K562 (cell line): ENCODE data around the gene STON2. TPM values are rescaled to one million over a fixed set of nuclear protein-coding genes. Genes with fewer than 3 reads are reported as not detected.

ENCODE experiments used
- ATAC-seq: fragments of 200-7000 bp; cut with Tn5 transposase; 3 replicates; pipeline ENCODE4 v1.9.1; 2020; ENCODE audit warnings: moderate library complexity
- BruUV-seq: library from RNA; stranded (reverse); fragments of 400-500 nt; replicated peaks from 2 replicates; lab custom pipeline; 2021; lab: Mats Ljungman, UMichigan
- CTCF ChIA-PET: fragments of 300-600 bp; formaldehyde crosslinking; extraction: SDS; loops from one replicate; lab custom pipeline; 2021; ENCODE audit warnings: low intra/inter-chr PET ratio; lab: Yijun Ruan, JAX
- POLR2A ChIA-PET: fragments of 300-600, 350-650 bp; sonication (Branson Sonifier 250); formaldehyde crosslinking; extraction: SDS; loops from one replicate; lab custom pipeline; 2021; ENCODE audit warnings: antibody characterized with exemption, inconsistent platforms; lab: Yijun Ruan, JAX
- DNase-seq, 4 experiments: peaks; one replicate each; pipeline versions ENCODE4 v3.0.0 to v3.0.0-alpha.2; 2011 to 2018; ENCODE audit warnings: low spot score in 3 of 4, mixed read lengths in 3 of 4; ENCODE audit errors: extremely low read depth in 1 of 4
- FAIRE-seq: peaks from 2 replicates; lab custom pipeline; 2011; peaks lifted over from hg19 to GRCh38; lab: Jason Lieb, UNC
- H2AFZ ChIP-seq: 2 replicates; pipeline ENCODE4 v1.6.0; 2011; ENCODE audit warnings: low read depth, low read length, control low read depth, inconsistent platforms
- H3K27ac ChIP-seq: fragments of 200-600 bp; 3 replicates; pipeline ENCODE4 v1.8.0; 2011; ENCODE audit warnings: low read depth, mild to moderate bottlenecking, control low read depth, inconsistent platforms, low read length, moderate library complexity, mixed read lengths; ENCODE audit errors: extremely low read depth
- H3K27me3 ChIP-seq, 2 experiments: fragments of 300-600 bp in 1 of 2; 2 replicates in 1 of 2; 3 replicates in 1 of 2; pipeline versions ENCODE4 v1.6.0 to v1.8.0; 2011; ENCODE audit warnings: inconsistent platforms in 2 of 2, low read length in 2 of 2, mild to moderate bottlenecking in 1 of 2, mixed read lengths in 1 of 2, moderate library complexity in 1 of 2; ENCODE audit not compliant: control insufficient read depth in 2 of 2, insufficient read depth in 2 of 2
- H3K36me3 ChIP-seq: fragments of 300-600 bp; 3 replicates; pipeline ENCODE4 v1.8.0; 2011; ENCODE audit warnings: mild to moderate bottlenecking, low read length, inconsistent platforms; ENCODE audit not compliant: control insufficient read depth, insufficient read depth
- H3K4me1 ChIP-seq, 2 experiments: fragments of 200-600 bp in 1 of 2; replicated peaks in 1 of 2; 2 replicates in 1 of 2; 3 replicates in 1 of 2; pipeline versions ENCODE4 v1.5.1 to v1.8.0; 2011; ENCODE audit warnings: inconsistent platforms in 2 of 2, low read length in 2 of 2, mild to moderate bottlenecking in 1 of 2, mixed read lengths in 1 of 2, moderate library complexity in 1 of 2; ENCODE audit not compliant: control insufficient read depth in 2 of 2, insufficient read depth in 2 of 2
- H3K4me2 ChIP-seq: 2 replicates; pipeline ENCODE4 v1.6.1; 2011; ENCODE audit warnings: low read length, control low read depth, inconsistent platforms, mixed read lengths; ENCODE audit not compliant: insufficient read depth
- H3K4me3 ChIP-seq: fragments of 200-600 bp; sonication (generic), shearing (Covaris generic); 2 replicates; pipeline ENCODE4 v1.5.1; 2016; ENCODE audit warnings: control low read depth, inconsistent platforms
- H3K79me2 ChIP-seq: fragments of 200-600 bp; 3 replicates; pipeline ENCODE4 v1.8.0; 2011; ENCODE audit warnings: low read length, inconsistent platforms; ENCODE audit not compliant: control insufficient read depth, insufficient read depth
- H3K9ac ChIP-seq, 2 experiments: 2 replicates each; pipeline versions ENCODE4 v1.6.0 to v1.6.1; 2011; ENCODE audit warnings: low read depth in 2 of 2, low read length in 2 of 2, control low read depth in 1 of 2, inconsistent platforms in 1 of 2, mild to moderate bottlenecking in 1 of 2, mixed read lengths in 1 of 2; ENCODE audit not compliant: insufficient read depth in 1 of 2
- H3K9me1 ChIP-seq: one replicate; pipeline ENCODE4 v1.6.0; 2011; ENCODE audit warnings: inconsistent platforms, mild to moderate bottlenecking, low read length, moderate library complexity; ENCODE audit not compliant: control insufficient read depth, insufficient read depth
- H3K9me3 ChIP-seq: replicated peaks from 2 replicates; pipeline ENCODE4 v1.5.1; 2011; ENCODE audit warnings: low read depth, low read length, inconsistent platforms; ENCODE audit not compliant: control insufficient read depth, insufficient read depth
- H4K20me1 ChIP-seq: replicated peaks from 2 replicates; pipeline ENCODE4 v1.6.1; 2011; ENCODE audit warnings: low read length, inconsistent platforms, mixed read lengths; ENCODE audit not compliant: control insufficient read depth, insufficient read depth
- CHD2 ChIP-seq: IDR thresholded peaks from 2 replicates; pipeline ENCODE4 v1.6.1; 2011; ENCODE audit warnings: low read depth, low read length
- GATAD2A ChIP-seq: fragments of 450-650 bp; IDR thresholded peaks from 2 replicates; pipeline ENCODE4 v1.6.1; 2017
- RBM14 ChIP-seq: fragments of 200-400 bp; formaldehyde crosslinking; IDR thresholded peaks from 2 replicates; pipeline ENCODE4 v1.6.1; 2018; ENCODE audit warnings: low read depth, mild to moderate bottlenecking, low read length, moderate library complexity, borderline replicate concordance; ENCODE audit not compliant: insufficient read depth
- ZNF609 ChIP-seq: sonication (generic); formaldehyde crosslinking; IDR thresholded peaks from 2 replicates; pipeline ENCODE4 v1.8.1; 2023; ENCODE audit warnings: missing genetic modification reagents, mild to moderate bottlenecking, borderline replicate concordance
- WGBS: fragments of 100-300 bp; shearing (Covaris generic); methylation state at CpG from one replicate; pipeline ENCODE4 v1.1.6; 2016; ENCODE audit warnings: low coverage, mixed read lengths; ENCODE audit not compliant: insufficient coverage; ENCODE audit errors: missing lambda C conversion rate; 5-methylcytosine and 5-hydroxymethylcytosine counted together
- in situ Hi-C: fragments of 300-500 bp; cut with MboI; formaldehyde crosslinking; loops from 4 replicates; pipeline ENCODE4 v1.15.0; 2018; ENCODE audit warnings: inconsistent platforms, mixed read lengths
- intact Hi-C: fragments of 100-400 bp; cut with micrococcal nuclease; formaldehyde crosslinking; loops from 2 replicates; pipeline ENCODE4 v1.14.2; 2022
- polyA plus RNA-seq, 8 experiments: library from polyadenylated mRNA; depleted of rRNA in 4 of 8; stranded (reverse) in 5 of 8; unstranded in 3 of 8; fragments of >200 nt; fragmentation: Nextera tagmentation in 2 of 8; fragmentation: Illumina TruSeq in 1 of 8; extraction: Ambion mirVana in 2 of 8; extraction: Trizol in 1 of 8; gene quantifications; 2 replicates each; pipeline versions ENCODE4 v1.2.1 to v1.2.3, GENCODE V29; 2011 to 2014; ENCODE audit warnings: inconsistent platforms in 1 of 8, missing spikeins in 1 of 8
- total RNA-seq, 7 experiments: library from RNA; depleted of rRNA in 6 of 7; stranded (reverse); fragments of >200 nt in 6 of 7; fragmentation: Illumina TruSeq in 2 of 7; extraction: Trizol in 2 of 7; gene quantifications; 2 replicates each; pipeline versions ENCODE4 v1.2.1 to v1.2.3, GENCODE V29; 2011 to 2021; ENCODE audit warnings: low replicate concordance in 1 of 7

Gene STON2
- total and polyA plus RNA-seq, 9 of the 15 experiments (the other 6 are each of a cell fraction or from before 2014, with no cell fraction given): 7.8 to 99.3 (median 53.5) TPM

- TF ChIP-seq RBM14 (no peak), ZNF609 (CRISPR knock-in tag) (no peak)
These were observed 77.0 kb downstream of the STON2 start (continued) for GRCh38 chr14:81323093-81323492.

GRCh38 chr14:81319946-81320345 lies 80.2 kb downstream of the STON2 start:
- H3K27ac ChIP-seq: no peak overlapping the region
- 92% methylated on average over 3 of the region's 3 CpGs for WGBS
- POLR2A ChIA-PET: no interaction called here
- H2AFZ ChIP-seq: no peak overlapping the region
- no peak for DNase-seq
- H3K9me3 ChIP-seq: no peaks in the 10 kb centered on the region
- peaks cover 25% of the 10 kb centered on the region for H3K79me2 ChIP-seq
- peaks cover 15% of the 10 kb centered on the region; the same call in 2 of the 3 replicates for H3K36me3 ChIP-seq
- H3K4me3 ChIP-seq: no peak overlapping the region
- intact Hi-C loops: no loop called here
- no TSS peak for BruUV-seq
- TF ChIP-seq CHD2 (no peak), GATAD2A (no peak)
- H4K20me1 ChIP-seq: no peaks in the 10 kb centered on the region
- H3K9ac ChIP-seq: no peak overlapping the region
- H3K4me1 ChIP-seq: peaks cover 2 to 4% of the 10 kb centered on the region in 2 experiments; a peak in 4 of 5 replicates
- CTCF ChIA-PET: no interaction called here
- in situ Hi-C loops: no loop called here
- no peaks in the 10 kb centered on the region for H3K27me3 ChIP-seq
- no peak overlapping the region for H3K4me2 ChIP-seq
- FAIRE-seq: no peak
- H3K9me1 ChIP-seq: no peaks in the 10 kb centered on the region
- no peak for ATAC-seq
